BE2C (cell line): ENCODE data around the gene PBX1.
"Not testable (repeated sequence)": the region's sequence is repeated elsewhere in the genome, so short reads cannot be mapped to it uniquely, and the experiment has no call there.

Experiments
- DNase-seq: peaks from one replicate; pipeline ENCODE4 v3.0.0-alpha.2; 2020
- H3K27me3 ChIP-seq: fragments of 250-450 bp; sonication (Bioruptor Pico); 2 replicates; pipeline ENCODE4 v1.5.1; 2020; ENCODE audit warnings: mild to moderate bottlenecking
- H3K36me3 ChIP-seq: fragments of 250-450 bp; sonication (Bioruptor Pico); 2 replicates; pipeline ENCODE4 v1.5.1; 2020; ENCODE audit warnings: mild to moderate bottlenecking
- H3K4me1 ChIP-seq: fragments of 250-450 bp; sonication (Bioruptor Pico); 2 replicates; pipeline ENCODE4 v1.5.1; 2020
- H3K4me3 ChIP-seq: 2 replicates; pipeline ENCODE4 v1.5.1; 2011; ENCODE audit warnings: low read depth, low read length
- H3K9me3 ChIP-seq: fragments of 250-450 bp; sonication (Bioruptor Pico); 2 replicates; pipeline ENCODE4 v1.5.1; 2020
- TF ChIP-seq, protein P1 (sequence below): IDR thresholded peaks from 2 replicates; pipeline ENCODE4 v1.5.1; 2012; ENCODE audit warnings: mild to moderate bottlenecking, low read depth, low read length

Gene PBX1

GRCh38 chr1:164648636-164649035 is 89.7 kb downstream of the PBX1 start:
- Histone ChIP-seq H3K9me3 (no peaks in the 10 kb centered on the region), H3K4me3 (no peak overlapping the region), H3K4me1 (no peaks in the 10 kb centered on the region), H3K36me3 (no peaks in the 10 kb centered on the region), H3K27me3 (no peaks in the 10 kb centered on the region)
- TF ChIP-seq, protein P1, sequence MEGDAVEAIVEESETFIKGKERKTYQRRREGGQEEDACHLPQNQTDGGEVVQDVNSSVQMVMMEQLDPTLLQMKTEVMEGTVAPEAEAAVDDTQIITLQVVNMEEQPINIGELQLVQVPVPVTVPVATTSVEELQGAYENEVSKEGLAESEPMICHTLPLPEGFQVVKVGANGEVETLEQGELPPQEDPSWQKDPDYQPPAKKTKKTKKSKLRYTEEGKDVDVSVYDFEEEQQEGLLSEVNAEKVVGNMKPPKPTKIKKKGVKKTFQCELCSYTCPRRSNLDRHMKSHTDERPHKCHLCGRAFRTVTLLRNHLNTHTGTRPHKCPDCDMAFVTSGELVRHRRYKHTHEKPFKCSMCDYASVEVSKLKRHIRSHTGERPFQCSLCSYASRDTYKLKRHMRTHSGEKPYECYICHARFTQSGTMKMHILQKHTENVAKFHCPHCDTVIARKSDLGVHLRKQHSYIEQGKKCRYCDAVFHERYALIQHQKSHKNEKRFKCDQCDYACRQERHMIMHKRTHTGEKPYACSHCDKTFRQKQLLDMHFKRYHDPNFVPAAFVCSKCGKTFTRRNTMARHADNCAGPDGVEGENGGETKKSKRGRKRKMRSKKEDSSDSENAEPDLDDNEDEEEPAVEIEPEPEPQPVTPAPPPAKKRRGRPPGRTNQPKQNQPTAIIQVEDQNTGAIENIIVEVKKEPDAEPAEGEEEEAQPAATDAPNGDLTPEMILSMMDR = no peak
- no peak for DNase-seq

DNA sequence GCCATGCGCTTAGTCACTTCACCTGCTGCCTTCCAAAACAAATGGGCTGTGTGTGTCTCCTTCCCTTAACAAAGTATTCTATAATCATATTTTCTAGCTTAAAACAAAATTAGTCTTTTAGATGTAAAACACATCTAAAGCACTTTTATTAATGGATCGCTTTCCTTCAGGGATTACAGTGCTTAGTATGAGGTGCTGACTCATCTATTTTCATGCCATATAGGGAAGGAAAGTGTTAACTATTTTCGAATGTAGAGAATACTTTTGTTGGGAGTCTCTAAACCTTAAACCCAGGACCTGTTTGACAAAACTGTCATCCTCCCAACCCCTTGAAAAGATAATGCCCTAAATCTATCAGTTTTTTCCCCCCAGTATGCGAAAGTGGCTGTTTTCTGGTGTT is 90.2 kb downstream of the PBX1 start:
- Histone ChIP-seq H3K27me3 (no peaks in the 10 kb centered on the region), H3K9me3 (no peaks in the 10 kb centered on the region), H3K36me3 (no peaks in the 10 kb centered on the region), H3K4me3 (no peak overlapping the region), H3K4me1 (no peaks in the 10 kb centered on the region)
- TF ChIP-seq, protein P1 = no peak
- no peak for DNase-seq

GRCh38 chr1:164650531-164650930 is 91.5 kb downstream of the PBX1 start:
- Histone ChIP-seq H3K4me3 (no peak overlapping the region), H3K9me3 (no peaks in the 10 kb centered on the region), H3K4me1 (no peaks in the 10 kb centered on the region), H3K36me3 (no peaks in the 10 kb centered on the region), H3K27me3 (no peaks in the 10 kb centered on the region)
- TF ChIP-seq, protein P1 = no peak
- DNase-seq = no peak

DNA sequence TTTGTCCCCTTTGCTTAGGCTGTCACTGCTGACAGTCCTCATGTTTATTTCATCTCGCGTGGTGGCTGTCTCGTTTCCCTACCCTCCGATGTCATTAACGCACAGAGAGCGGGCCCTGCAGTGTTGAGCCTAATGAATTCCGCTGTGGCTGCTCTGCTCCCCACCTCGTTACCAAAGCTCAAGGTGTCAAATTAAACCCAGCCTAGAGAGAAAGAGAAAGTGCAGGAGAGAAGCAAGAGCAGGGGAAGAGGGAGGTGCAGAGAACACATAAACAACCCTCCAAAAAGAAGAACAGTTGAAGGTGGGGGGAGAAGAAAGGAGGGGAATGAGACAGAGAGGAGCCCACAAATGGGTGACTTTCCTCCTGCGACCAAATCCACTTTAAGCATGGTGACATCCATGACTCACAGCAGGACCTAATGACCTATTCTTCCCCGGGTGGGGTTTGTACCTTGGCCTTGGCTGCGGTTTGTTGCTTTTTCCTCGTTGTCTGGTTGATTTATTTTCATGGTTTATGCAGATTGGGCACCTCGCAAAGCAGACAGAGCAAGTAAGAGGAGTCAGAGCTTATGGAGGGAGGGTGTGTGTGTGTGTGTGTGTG is 92.5 kb downstream of the PBX1 start:
- H3K36me3 ChIP-seq = no peaks in the 10 kb centered on the region
- no peaks in the 10 kb centered on the region for H3K27me3 ChIP-seq
- no peak overlapping the region for H3K4me3 ChIP-seq
- no peak for DNase-seq
- no peaks in the 10 kb centered on the region for H3K4me1 ChIP-seq
- TF ChIP-seq, protein P1 = no peak
- H3K9me3 ChIP-seq = no peaks in the 10 kb centered on the region

DNA sequence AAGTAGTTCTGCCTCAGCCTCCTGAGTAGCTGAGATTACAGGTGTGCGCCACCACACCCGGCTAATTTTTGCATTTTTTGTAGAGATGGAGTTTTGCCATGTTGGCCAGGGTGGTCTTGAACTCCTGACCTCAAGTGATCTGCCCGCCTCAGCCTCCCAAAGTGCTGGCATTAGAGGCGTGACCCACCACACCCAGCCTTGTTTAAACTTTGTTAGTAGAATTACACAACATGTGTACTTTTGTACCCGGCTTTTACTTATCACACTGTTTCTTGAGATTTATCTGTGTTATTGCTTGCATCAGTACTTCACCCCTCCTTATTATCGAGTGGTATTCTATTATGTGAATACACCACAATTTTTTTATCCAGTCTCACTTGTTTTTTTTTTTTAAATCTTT is 94.0 kb downstream of the PBX1 start:
- H3K9me3 ChIP-seq, DNase-seq, H3K36me3 ChIP-seq, H3K4me3 ChIP-seq, H3K27me3 ChIP-seq, H3K4me1 ChIP-seq: not testable (repeated sequence)

- no peak overlapping the region for H3K4me3 ChIP-seq
- TF ChIP-seq, protein P1 = no peak
Measured at GRCh38 chr1:164653705-164654104, 94.7 kb downstream of the PBX1 start.

DNA sequence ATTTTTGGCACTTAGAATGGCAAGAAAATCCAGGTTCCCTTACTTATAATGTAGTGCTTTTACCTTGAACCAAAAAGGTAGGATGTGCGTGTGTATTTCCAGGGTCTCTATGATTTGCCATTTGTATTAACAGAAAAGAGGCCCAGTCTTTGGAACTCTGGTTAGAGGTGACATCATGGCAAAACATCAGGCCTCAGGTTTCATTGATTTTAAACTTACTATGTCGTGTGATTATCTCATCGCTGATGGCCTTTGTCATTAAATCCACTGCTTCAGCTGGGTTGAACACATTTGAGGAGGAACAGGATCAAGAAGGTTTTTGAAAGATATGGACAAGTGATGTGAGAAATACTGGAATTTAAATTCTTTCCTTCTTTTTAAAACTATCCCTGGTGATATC is 95.2 kb downstream of the PBX1 start:
- DNase-seq = no peak
- Histone ChIP-seq H3K27me3 (no peaks in the 10 kb centered on the region), H3K4me1 (no peaks in the 10 kb centered on the region), H3K9me3 (no peaks in the 10 kb centered on the region), H3K4me3 (no peak overlapping the region), H3K36me3 (no peaks in the 10 kb centered on the region)
- TF ChIP-seq, protein P1 = no peak

More at GRCh38 chr1:164653705-164654104, 94.7 kb downstream of the PBX1 start:
- DNase-seq = no peak
- Histone ChIP-seq H3K4me1 (no peaks in the 10 kb centered on the region), H3K27me3 (no peaks in the 10 kb centered on the region), H3K36me3 (no peaks in the 10 kb centered on the region), H3K9me3 (no peaks in the 10 kb centered on the region)
